ENCODE data around the gene KITLG.

DNA sequence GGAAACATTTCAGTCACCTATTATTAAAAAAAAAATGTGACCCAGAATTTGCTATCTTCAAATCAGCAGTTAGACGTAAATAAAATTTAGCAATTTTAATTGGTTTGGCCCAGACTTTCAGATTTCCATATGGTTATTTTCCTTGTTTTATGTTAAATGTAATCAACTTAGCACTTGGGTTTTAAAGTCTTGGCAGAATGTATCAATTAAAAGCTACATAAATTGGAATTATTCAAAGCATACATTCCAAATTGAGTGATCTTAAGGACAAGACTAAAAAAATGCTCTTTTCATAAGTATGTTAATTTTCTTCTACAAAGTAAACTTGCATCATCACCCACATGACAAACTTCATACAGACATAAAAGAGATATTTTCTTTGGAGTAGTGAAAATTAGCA is 3.4 kb downstream of the KITLG start:
- TF ChIP-seq, protein P1, sequence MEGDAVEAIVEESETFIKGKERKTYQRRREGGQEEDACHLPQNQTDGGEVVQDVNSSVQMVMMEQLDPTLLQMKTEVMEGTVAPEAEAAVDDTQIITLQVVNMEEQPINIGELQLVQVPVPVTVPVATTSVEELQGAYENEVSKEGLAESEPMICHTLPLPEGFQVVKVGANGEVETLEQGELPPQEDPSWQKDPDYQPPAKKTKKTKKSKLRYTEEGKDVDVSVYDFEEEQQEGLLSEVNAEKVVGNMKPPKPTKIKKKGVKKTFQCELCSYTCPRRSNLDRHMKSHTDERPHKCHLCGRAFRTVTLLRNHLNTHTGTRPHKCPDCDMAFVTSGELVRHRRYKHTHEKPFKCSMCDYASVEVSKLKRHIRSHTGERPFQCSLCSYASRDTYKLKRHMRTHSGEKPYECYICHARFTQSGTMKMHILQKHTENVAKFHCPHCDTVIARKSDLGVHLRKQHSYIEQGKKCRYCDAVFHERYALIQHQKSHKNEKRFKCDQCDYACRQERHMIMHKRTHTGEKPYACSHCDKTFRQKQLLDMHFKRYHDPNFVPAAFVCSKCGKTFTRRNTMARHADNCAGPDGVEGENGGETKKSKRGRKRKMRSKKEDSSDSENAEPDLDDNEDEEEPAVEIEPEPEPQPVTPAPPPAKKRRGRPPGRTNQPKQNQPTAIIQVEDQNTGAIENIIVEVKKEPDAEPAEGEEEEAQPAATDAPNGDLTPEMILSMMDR (IDR thresholded peaks at IDR 0.05): no peak
- TF ChIP-seq POLR2A (IDR thresholded peaks at IDR 0.05): no peak
